H1 (cell line): ENCODE results near the gene CELF5. TPM values are rescaled to one million over a fixed set of nuclear protein-coding genes. Genes with fewer than 3 reads are reported as not detected.
A peak's percentile ranks its signal among the peaks of the same experiment; 100 is the strongest.

Experiments
- ATF3 ChIP-seq: IDR thresholded peaks from 2 replicates; pipeline ENCODE4 v1.6.1; 2011; ENCODE audit warnings: low read depth, mild to moderate bottlenecking, low read length; ENCODE audit not compliant: insufficient read depth
- CTBP2 ChIP-seq: IDR thresholded peaks from 2 replicates; pipeline ENCODE4 v1.7.0; 2011; ENCODE audit warnings: borderline replicate concordance, mild to moderate bottlenecking, moderate library complexity, mixed read lengths, low read length; ENCODE audit not compliant: insufficient read depth, insufficient read length
- FOSL1 ChIP-seq: IDR thresholded peaks from 2 replicates; pipeline ENCODE4 v1.6.1; 2011; ENCODE audit warnings: mild to moderate bottlenecking, low read depth, low read length, moderate library complexity; ENCODE audit not compliant: insufficient read depth
- GABPA ChIP-seq: IDR thresholded peaks from 2 replicates; pipeline ENCODE4 v1.6.1; 2011; ENCODE audit warnings: mild to moderate bottlenecking, low read length, moderate library complexity, borderline replicate concordance; ENCODE audit not compliant: insufficient read depth
- HDAC2 ChIP-seq, 2 experiments: fragments of 300-600 bp in 1 of 2; sonication (generic) in 1 of 2; IDR thresholded peaks; 2 replicates each; pipeline ENCODE4 v1.6.1; 2011 to 2012; ENCODE audit warnings: low read depth in 2 of 2, low read length in 2 of 2, mild to moderate bottlenecking in 2 of 2, moderate library complexity in 2 of 2, borderline replicate concordance in 1 of 2, inconsistent platforms in 1 of 2
- HDAC6 ChIP-seq: IDR thresholded peaks from one replicate; pipeline ENCODE4 v1.7.1; 2012; ENCODE audit warnings: low read depth, mild to moderate bottlenecking, inconsistent platforms, low read length, moderate library complexity
- JUN ChIP-seq: IDR thresholded peaks from 2 replicates; pipeline ENCODE4 v1.6.1; 2011; ENCODE audit warnings: low read depth, mild to moderate bottlenecking, improper control_type of control experiment, low read length
- JUND ChIP-seq: IDR thresholded peaks from 2 replicates; pipeline ENCODE4 v1.6.1; 2011; ENCODE audit warnings: mild to moderate bottlenecking, improper control_type of control experiment, low read length
- KDM1A ChIP-seq: fragments of 200-600, 300-600 bp; sonication (generic); IDR thresholded peaks from 2 replicates; pipeline ENCODE4 v1.7.1; 2016; ENCODE audit warnings: mild to moderate bottlenecking, low read length, borderline replicate concordance
- NRF1 ChIP-seq: IDR thresholded peaks from 2 replicates; pipeline ENCODE4 v1.6.1; 2011; ENCODE audit warnings: mild to moderate bottlenecking, low read depth, low read length, improper control_type of control experiment
- PHF8 ChIP-seq: fragments of 200-600 bp; sonication (generic); conservative IDR thresholded peaks from 2 replicates; pipeline ENCODE4 v1.7.1; 2012; ENCODE audit warnings: low read depth, mild to moderate bottlenecking, inconsistent platforms, low read length, moderate library complexity
- POLR2AphosphoS5 ChIP-seq: IDR thresholded peaks from 2 replicates; pipeline ENCODE4 v1.6.1; 2011; ENCODE audit warnings: low read depth, low read length
- RNF2 ChIP-seq: fragments of 200-900, 300-1000 bp; sonication (generic); IDR thresholded peaks from 2 replicates; pipeline ENCODE4 v1.7.1; 2016; ENCODE audit warnings: borderline replicate concordance, low read depth, mild to moderate bottlenecking, antibody characterized with exemption, low read length; ENCODE audit not compliant: poor library complexity, severe bottlenecking; ENCODE audit errors: missing control alignments
- SAP30 ChIP-seq: fragments of 300-600 bp; sonication (generic); IDR thresholded peaks from 2 replicates; pipeline ENCODE4 v1.7.1; 2012; ENCODE audit warnings: low read length, moderate library complexity, mild to moderate bottlenecking, inconsistent platforms; ENCODE audit not compliant: insufficient read depth, insufficient replicate concordance
- SP4 ChIP-seq: IDR thresholded peaks from 2 replicates; pipeline ENCODE4 v1.6.1; 2012; ENCODE audit warnings: low read length, inconsistent platforms
- SUZ12 ChIP-seq: fragments of 200-600 bp; sonication (generic); IDR thresholded peaks from 2 replicates; pipeline ENCODE4 v1.6.1; 2012; ENCODE audit warnings: mild to moderate bottlenecking, inconsistent platforms, low read length, moderate library complexity, mixed read lengths
- TAF1 ChIP-seq: IDR thresholded peaks from 2 replicates; pipeline ENCODE4 v1.6.1; 2011; ENCODE audit warnings: mild to moderate bottlenecking, low read depth, low read length
- TAF7 ChIP-seq: optimal IDR thresholded peaks from 2 replicates; pipeline ENCODE3; 2011; ENCODE audit warnings: low read depth, mild to moderate bottlenecking, inconsistent platforms, low read length, moderate library complexity, borderline replicate concordance
- TBP ChIP-seq: IDR thresholded peaks from 2 replicates; pipeline ENCODE4 v1.6.1; 2011; ENCODE audit warnings: low read depth, low read length, improper control_type of control experiment
- TCF12 ChIP-seq: IDR thresholded peaks from 2 replicates; pipeline ENCODE4 v1.6.1; 2011; ENCODE audit warnings: low read depth, mild to moderate bottlenecking, low read length
- ZNF274 ChIP-seq: IDR thresholded peaks from 2 replicates; pipeline ENCODE4 v1.7.0; 2012; ENCODE audit warnings: low read length, borderline replicate concordance; ENCODE audit errors: extremely low read depth
- polyA plus RNA-seq, 7 experiments: library from polyadenylated mRNA; depleted of rRNA in 3 of 7; stranded (reverse) in 5 of 7; unstranded in 2 of 7; fragments of >200 nt in 5 of 7; fragments of 200-250 nt in 2 of 7; gene quantifications; 1 replicate in 5 of 7; 2 replicates in 1 of 7; 4 replicates in 1 of 7; pipeline versions ENCODE4 v1.2.1 to v1.2.3, GENCODE V29; 2011 to 2013; ENCODE audit warnings: missing spikeins in 2 of 7, mixed read lengths in 2 of 7
- total RNA-seq: library from RNA; stranded (reverse); fragmentation: NEBNext Ultra II Directional; extraction: Animal tissue kit (Norgen Biotek cat#: 25700); gene quantifications from 2 replicates; pipeline ENCODE4 v1.2.1, GENCODE V29; 2021
- TF ChIP-seq, protein P1 (sequence below): IDR thresholded peaks from 2 replicates; pipeline ENCODE4 v1.6.1; 2012; ENCODE audit warnings: inconsistent platforms

Gene CELF5
- total and polyA plus RNA-seq, 2 of the 8 experiments (the other 6 are each of a cell fraction or from before 2014, with no cell fraction given): 9.8 to 15.0 TPM

- TF ChIP-seq NRF1 (no peak), ATF3 (no peak), HDAC6 (no peak), TCF12 (no peak), CTBP2 (no peak), KDM1A (peak; percentile 100), SUZ12 (no peak), HDAC2 (IDR thresholded peaks at IDR 0.05; ENCODE audit: borderline replicate concordance in 1 of 2, low read depth in 2 of 2, low read length in 2 of 2) (peak in 1 of 2 experiments; percentile 96; a peak in 2 of 4 replicates), TAF7 (no peak), JUND (no peak), JUN (no peak), GABPA (peak; percentile 50; the same call in 1 of the 2 replicates), PHF8 (no peak), TBP (no peak), SAP30 (no peak), POLR2AphosphoS5 (peak; percentile 76), RNF2 (no peak), TAF1 (0 out of 2 replicates have a peak, but pooled peaks have one; percentile 1), ZNF274 (no peak), FOSL1 (no peak), SP4 (no peak)
- TF ChIP-seq, protein P1, sequence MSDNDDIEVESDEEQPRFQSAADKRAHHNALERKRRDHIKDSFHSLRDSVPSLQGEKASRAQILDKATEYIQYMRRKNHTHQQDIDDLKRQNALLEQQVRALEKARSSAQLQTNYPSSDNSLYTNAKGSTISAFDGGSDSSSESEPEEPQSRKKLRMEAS: 0 out of 2 replicates have a peak, but pooled peaks have one; percentile 8
Observed at GRCh38 chr19:3210347-3211017, 14.0 kb upstream of the CELF5 start (continued).
